ENCODE results near the gene TRUB1.

Gene TRUB1

DNA sequence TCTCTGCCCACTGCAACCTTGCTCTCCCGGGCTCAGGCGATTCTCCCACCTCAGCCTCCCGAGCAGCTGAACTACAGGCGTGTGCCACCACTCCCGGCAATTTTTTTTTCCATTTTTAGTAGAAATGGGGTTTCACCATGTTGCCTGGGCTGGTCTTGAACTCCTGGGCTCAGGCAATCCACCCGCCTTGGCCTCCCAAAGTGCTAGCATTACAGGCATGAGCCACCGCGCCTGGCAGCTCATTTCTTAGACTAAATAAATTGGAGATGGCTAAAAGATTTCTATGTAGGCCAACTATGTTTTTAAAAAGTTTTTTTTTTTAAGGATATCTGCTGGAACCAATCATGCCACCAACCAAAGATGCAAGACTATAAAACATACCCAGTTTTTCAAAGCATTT lies 67.8 kb downstream of the TRUB1 start:
- Histone ChIP-seq H3K4me1 (ENCODE audit: insufficient read depth, insufficient read length) (no peaks in the 10 kb centered on the region), H3K9ac (ENCODE audit: insufficient read length, low read depth) (no peak overlapping the region), H3K27me3 (ENCODE audit: insufficient read depth, insufficient read length) (no peaks in the 10 kb centered on the region), H3K9me3 (ENCODE audit: insufficient read depth, low read length) (no peaks in the 10 kb centered on the region), H3K4me3 (ENCODE audit: insufficient read length, low read depth) (no peak overlapping the region), H3K36me3 (ENCODE audit: insufficient read depth, insufficient read length, low read length) (no peaks in the 10 kb centered on the region)
- DNase-seq (ENCODE audit: low read depth, low spot score) = no peak
- no peak for TF ChIP-seq ZNF274 (IDR thresholded peaks at IDR 0.05; ENCODE audit: low read depth, low read length)
- TF ChIP-seq YY1 (IDR thresholded peaks at IDR 0.05; ENCODE audit: insufficient read depth, insufficient read length) = no peak
- no peak for TF ChIP-seq SUZ12 (IDR thresholded peaks at IDR 0.05; ENCODE audit: extremely low read depth, insufficient read depth, insufficient read length)

DNA sequence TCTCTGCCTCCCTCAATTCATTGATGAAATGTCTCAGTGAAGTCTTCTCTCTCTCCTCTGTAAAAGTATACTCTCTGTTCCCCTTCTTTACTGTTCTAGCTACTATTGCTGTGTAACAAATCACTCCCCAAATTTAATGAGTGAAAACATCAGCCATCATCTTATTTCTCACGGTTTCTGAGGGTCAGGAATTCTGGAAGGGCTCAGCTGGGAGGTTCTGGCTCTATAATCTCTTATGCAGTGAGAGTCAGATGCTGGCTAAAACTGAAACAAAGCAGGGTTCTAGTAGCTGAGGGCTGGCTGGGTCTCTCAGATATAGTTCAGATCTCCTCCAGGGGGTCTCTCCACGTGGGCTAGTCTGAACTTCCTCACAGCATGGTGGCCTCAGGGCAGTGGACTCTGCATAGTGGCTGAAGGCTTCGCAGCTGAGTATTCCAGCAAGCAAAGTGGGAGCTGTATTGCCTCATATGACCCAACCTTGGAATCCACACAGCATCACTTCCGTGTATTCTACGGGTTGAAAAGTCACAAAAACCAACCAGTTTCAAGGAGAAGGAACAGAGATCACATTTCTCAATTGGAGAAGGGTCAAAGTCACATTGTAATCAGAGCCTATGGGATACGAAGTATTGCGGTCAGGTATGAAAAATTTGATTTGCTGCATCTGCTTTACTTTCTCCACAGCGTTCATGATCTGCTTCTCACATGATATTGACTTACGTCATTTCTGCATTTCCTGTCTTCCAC lies 80.4 kb downstream of the TRUB1 start:
- H3K27me3 ChIP-seq (ENCODE audit: insufficient read depth, insufficient read length) = no peaks in the 10 kb centered on the region
- no peak overlapping the region for H3K4me3 ChIP-seq (ENCODE audit: insufficient read length, low read depth)
- H3K36me3 ChIP-seq (ENCODE audit: insufficient read depth, insufficient read length, low read length) = no peaks in the 10 kb centered on the region
- no peaks in the 10 kb centered on the region for H3K9me3 ChIP-seq (ENCODE audit: insufficient read depth, low read length)
- H3K4me1 ChIP-seq (ENCODE audit: insufficient read depth, insufficient read length) = no peaks in the 10 kb centered on the region
- no peak for DNase-seq (ENCODE audit: low read depth, low spot score)
- TF ChIP-seq ZNF274 (IDR thresholded peaks at IDR 0.05; ENCODE audit: low read depth, low read length) (no peak), SUZ12 (IDR thresholded peaks at IDR 0.05; ENCODE audit: extremely low read depth, insufficient read depth, insufficient read length) (no peak), YY1 (IDR thresholded peaks at IDR 0.05; ENCODE audit: insufficient read depth, insufficient read length) (no peak)
- no peak overlapping the region for H3K9ac ChIP-seq (ENCODE audit: insufficient read length, low read depth)

DNA sequence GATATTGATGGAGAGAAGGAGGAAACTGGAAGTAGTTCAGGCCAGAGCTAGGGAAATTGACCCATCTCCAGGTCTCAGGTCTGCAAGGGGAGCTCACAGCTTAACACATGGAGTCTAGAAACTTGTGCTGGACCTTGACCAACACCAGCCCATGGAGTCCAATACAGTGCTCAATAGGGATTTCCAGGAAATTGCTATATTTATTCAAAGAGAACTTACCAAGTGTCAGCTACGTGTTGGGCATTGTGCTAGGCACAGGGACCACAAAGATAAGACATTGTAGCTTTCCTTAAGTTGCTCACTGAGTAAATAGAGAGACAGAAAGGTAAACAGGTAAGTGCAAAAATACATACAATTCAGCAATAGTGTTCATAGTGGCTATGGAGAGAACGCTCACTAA lies 82.5 kb downstream of the TRUB1 start:
- H3K4me3 ChIP-seq (ENCODE audit: insufficient read length, low read depth) = no peak overlapping the region
- H3K4me1 ChIP-seq (ENCODE audit: insufficient read depth, insufficient read length) = no peaks in the 10 kb centered on the region
- H3K36me3 ChIP-seq (ENCODE audit: insufficient read depth, insufficient read length, low read length) = no peaks in the 10 kb centered on the region
- TF ChIP-seq ZNF274 (IDR thresholded peaks at IDR 0.05; ENCODE audit: low read depth, low read length) = no peak
- TF ChIP-seq YY1 (IDR thresholded peaks at IDR 0.05; ENCODE audit: insufficient read depth, insufficient read length) = no peak
- no peak for TF ChIP-seq SUZ12 (IDR thresholded peaks at IDR 0.05; ENCODE audit: extremely low read depth, insufficient read depth, insufficient read length)
- no peak overlapping the region for H3K9ac ChIP-seq (ENCODE audit: insufficient read length, low read depth)
- DNase-seq (ENCODE audit: low read depth, low spot score) = no peak
- no peaks in the 10 kb centered on the region for H3K9me3 ChIP-seq (ENCODE audit: insufficient read depth, low read length)
- no peaks in the 10 kb centered on the region for H3K27me3 ChIP-seq (ENCODE audit: insufficient read depth, insufficient read length)

DNA sequence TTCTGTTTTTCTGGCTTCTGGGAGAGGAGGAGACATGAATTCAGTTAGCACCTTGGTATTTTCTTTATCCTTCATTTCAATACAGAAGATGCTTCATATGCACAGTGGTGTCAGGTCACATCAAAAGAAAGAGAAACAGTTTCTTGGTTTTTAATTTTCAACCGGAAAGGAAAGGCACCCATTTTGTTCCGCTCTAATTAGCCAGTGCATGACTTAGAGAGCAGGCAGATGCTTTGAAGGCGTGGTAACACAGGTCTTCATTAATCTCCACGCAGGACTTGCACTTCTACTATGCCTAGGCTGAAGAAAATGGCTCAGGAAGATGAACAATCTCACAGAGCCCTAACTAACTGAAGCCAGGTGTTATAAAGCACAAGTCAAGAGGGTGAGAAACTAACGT lies 84.7 kb downstream of the TRUB1 start:
- Histone ChIP-seq H3K36me3 (ENCODE audit: insufficient read depth, insufficient read length, low read length) (no peaks in the 10 kb centered on the region), H3K27me3 (ENCODE audit: insufficient read depth, insufficient read length) (no peaks in the 10 kb centered on the region), H3K9ac (ENCODE audit: insufficient read length, low read depth) (no peak overlapping the region), H3K9me3 (ENCODE audit: insufficient read depth, low read length) (no peaks in the 10 kb centered on the region), H3K4me1 (ENCODE audit: insufficient read depth, insufficient read length) (no peaks in the 10 kb centered on the region), H3K4me3 (ENCODE audit: insufficient read length, low read depth) (no peak overlapping the region)
- no peak for DNase-seq (ENCODE audit: low read depth, low spot score)
- TF ChIP-seq SUZ12 (IDR thresholded peaks at IDR 0.05; ENCODE audit: extremely low read depth, insufficient read depth, insufficient read length) (no peak), ZNF274 (IDR thresholded peaks at IDR 0.05; ENCODE audit: low read depth, low read length) (no peak), YY1 (IDR thresholded peaks at IDR 0.05; ENCODE audit: insufficient read depth, insufficient read length) (no peak)

DNA sequence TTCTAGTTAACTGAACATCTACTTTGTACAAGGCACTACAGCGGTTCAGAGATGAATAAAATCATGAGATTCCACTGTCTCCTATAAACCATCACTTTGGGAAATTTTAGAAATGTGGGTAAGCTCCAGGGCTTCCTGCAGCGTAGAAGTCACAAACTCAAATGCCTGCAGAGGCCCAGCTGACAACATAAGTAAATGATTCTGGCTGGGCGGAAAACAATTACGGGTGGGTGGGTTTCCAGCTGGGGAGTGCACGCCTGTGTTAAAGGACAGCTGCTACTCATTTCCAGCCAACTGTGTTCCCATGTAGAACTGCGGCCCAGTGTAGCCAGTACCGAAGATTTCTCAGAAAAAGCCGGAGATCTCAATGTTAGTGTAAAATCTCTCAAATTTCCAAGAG lies 85.7 kb downstream of the TRUB1 start:
- Histone ChIP-seq H3K36me3 (ENCODE audit: insufficient read depth, insufficient read length, low read length) (no peaks in the 10 kb centered on the region), H3K27me3 (ENCODE audit: insufficient read depth, insufficient read length) (no peaks in the 10 kb centered on the region), H3K9ac (ENCODE audit: insufficient read length, low read depth) (no peak overlapping the region), H3K4me3 (ENCODE audit: insufficient read length, low read depth) (no peak overlapping the region), H3K9me3 (ENCODE audit: insufficient read depth, low read length) (no peaks in the 10 kb centered on the region), H3K4me1 (ENCODE audit: insufficient read depth, insufficient read length) (no peaks in the 10 kb centered on the region)
- TF ChIP-seq YY1 (IDR thresholded peaks at IDR 0.05; ENCODE audit: insufficient read depth, insufficient read length) = no peak
- no peak for TF ChIP-seq ZNF274 (IDR thresholded peaks at IDR 0.05; ENCODE audit: low read depth, low read length)
- no peak for TF ChIP-seq SUZ12 (IDR thresholded peaks at IDR 0.05; ENCODE audit: extremely low read depth, insufficient read depth, insufficient read length)
- no peak for DNase-seq (ENCODE audit: low read depth, low spot score)

DNA sequence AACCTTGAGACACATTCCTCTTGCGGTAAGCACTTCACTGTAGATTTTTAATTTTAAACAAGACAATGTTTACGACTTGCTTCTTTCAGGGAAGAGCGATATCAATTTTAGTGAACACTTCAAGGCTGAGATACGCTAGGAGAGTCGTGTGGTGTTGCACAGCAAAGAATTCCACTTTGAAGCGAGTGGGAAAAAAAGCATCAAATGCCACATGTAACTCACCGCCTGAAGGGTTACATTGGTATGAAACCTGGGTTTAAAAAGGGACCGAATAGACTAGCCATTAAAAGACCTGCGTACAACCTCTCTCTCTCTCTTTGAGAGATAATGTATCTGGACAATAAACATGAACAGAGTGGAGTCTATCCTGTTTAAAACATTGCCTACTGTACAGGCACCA lies 86.4 kb downstream of the TRUB1 start:
- no peaks in the 10 kb centered on the region for H3K36me3 ChIP-seq (ENCODE audit: insufficient read depth, insufficient read length, low read length)
- no peak overlapping the region for H3K9ac ChIP-seq (ENCODE audit: insufficient read length, low read depth)
- DNase-seq (ENCODE audit: low read depth, low spot score) = no peak
- no peaks in the 10 kb centered on the region for H3K27me3 ChIP-seq (ENCODE audit: insufficient read depth, insufficient read length)
- no peaks in the 10 kb centered on the region for H3K4me1 ChIP-seq (ENCODE audit: insufficient read depth, insufficient read length)
- TF ChIP-seq SUZ12 (IDR thresholded peaks at IDR 0.05; ENCODE audit: extremely low read depth, insufficient read depth, insufficient read length) (no peak), ZNF274 (IDR thresholded peaks at IDR 0.05; ENCODE audit: low read depth, low read length) (no peak), YY1 (IDR thresholded peaks at IDR 0.05; ENCODE audit: insufficient read depth, insufficient read length) (no peak)
- H3K9me3 ChIP-seq (ENCODE audit: insufficient read depth, low read length) = no peaks in the 10 kb centered on the region
- no peak overlapping the region for H3K4me3 ChIP-seq (ENCODE audit: insufficient read length, low read depth)

DNA sequence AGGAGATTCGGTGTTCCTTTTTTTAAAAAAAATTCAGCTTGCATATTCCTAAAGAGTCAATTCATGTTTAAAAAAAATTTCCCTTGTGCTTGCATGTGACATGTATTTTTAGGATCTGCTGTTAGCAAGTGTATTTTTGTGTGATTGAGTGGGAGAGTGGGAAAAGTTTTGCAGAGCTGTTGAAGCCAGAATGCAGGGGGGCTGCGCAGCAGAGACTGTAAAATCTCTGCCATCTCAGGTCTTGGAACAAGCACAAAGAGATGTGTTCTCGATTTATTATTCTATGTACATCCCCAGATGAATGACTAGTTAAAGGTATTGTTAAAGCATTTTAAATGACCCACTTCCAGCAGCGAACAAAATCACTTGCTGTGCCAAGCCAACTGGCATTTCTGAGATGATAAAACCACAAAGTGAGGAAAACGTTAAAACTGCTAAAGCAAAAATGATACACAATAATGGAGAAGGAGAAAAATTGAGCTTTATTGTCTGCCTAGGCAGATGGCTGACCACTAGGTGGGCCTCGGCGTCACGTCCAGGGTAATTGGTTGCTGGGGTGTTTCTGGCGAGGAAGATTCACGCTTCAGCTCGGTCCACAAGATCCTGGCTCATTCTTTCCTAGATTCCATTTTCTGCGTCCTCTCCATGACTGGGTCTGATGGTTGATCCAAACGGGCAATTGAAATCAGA lies 88.2 kb downstream of the TRUB1 start:
- Histone ChIP-seq H3K27me3 (ENCODE audit: insufficient read depth, insufficient read length) (no peaks in the 10 kb centered on the region), H3K4me3 (ENCODE audit: insufficient read length, low read depth) (no peak overlapping the region), H3K9ac (ENCODE audit: insufficient read length, low read depth) (no peak overlapping the region), H3K9me3 (ENCODE audit: insufficient read depth, low read length) (no peaks in the 10 kb centered on the region), H3K4me1 (ENCODE audit: insufficient read depth, insufficient read length) (no peaks in the 10 kb centered on the region), H3K36me3 (ENCODE audit: insufficient read depth, insufficient read length, low read length) (no peaks in the 10 kb centered on the region)
- no peak for DNase-seq (ENCODE audit: low read depth, low spot score)
- TF ChIP-seq SUZ12 (IDR thresholded peaks at IDR 0.05; ENCODE audit: extremely low read depth, insufficient read depth, insufficient read length) = no peak
- no peak for TF ChIP-seq ZNF274 (IDR thresholded peaks at IDR 0.05; ENCODE audit: low read depth, low read length)
- no peak for TF ChIP-seq YY1 (IDR thresholded peaks at IDR 0.05; ENCODE audit: insufficient read depth, insufficient read length)
